H1 (cell line): ENCODE measurements around the gene PRKCH. TPM values are rescaled to one million over a fixed set of nuclear protein-coding genes. Genes with fewer than 3 reads are reported as not detected.
A peak's percentile ranks its signal among the peaks of the same experiment; 100 is the strongest.

ENCODE experiments used
- CTCF ChIA-PET: fragments of 300-600 bp; sonication (Branson Sonifier 250); formaldehyde crosslinking; loops from one replicate; lab custom pipeline; 2021; ENCODE audit not compliant: partially characterized antibody; lab: Charles Lee
- POLR2A ChIA-PET: fragments of 300-600 bp; sonication (Branson Sonifier 250); formaldehyde crosslinking; loops from one replicate; lab custom pipeline; 2021; ENCODE audit warnings: inconsistent platforms; ENCODE audit not compliant: partially characterized antibody; lab: Charles Lee
- DNase-seq, 2 experiments: peaks; one replicate each; pipeline versions ENCODE4 v3.0.0 to v3.0.0-alpha.2; 2010 to 2022; ENCODE audit warnings: low spot score in 2 of 2, low read depth in 1 of 2, mixed read lengths in 1 of 2
- FAIRE-seq: peaks from 2 replicates; lab custom pipeline; 2011; peaks lifted over from hg19 to GRCh38; lab: Jason Lieb, UNC
- H2AFZ ChIP-seq: 2 replicates; pipeline ENCODE4 v1.8.1; 2012; ENCODE audit warnings: low read length, inconsistent platforms
- H2AK5ac ChIP-seq: 2 replicates; pipeline ENCODE4 v1.6.1; 2013; ENCODE audit warnings: low read depth, low read length
- H2BK120ac ChIP-seq: replicated peaks from 2 replicates; pipeline ENCODE3; 2013; ENCODE audit warnings: low read depth, low read length, inconsistent platforms
- H2BK12ac ChIP-seq: 2 replicates; pipeline ENCODE4 v1.6.1; 2013; ENCODE audit warnings: low read depth, low read length
- H2BK15ac ChIP-seq: 2 replicates; pipeline ENCODE4 v1.6.1; 2013; ENCODE audit warnings: low read length
- H2BK20ac ChIP-seq: 2 replicates; pipeline ENCODE4 v1.6.1; 2013; ENCODE audit warnings: low read length
- H2BK5ac ChIP-seq: 2 replicates; pipeline ENCODE4 v1.6.1; 2013; ENCODE audit warnings: low read depth, low read length
- H3K14ac ChIP-seq: 2 replicates; pipeline ENCODE4 v1.6.1; 2013; ENCODE audit warnings: inconsistent platforms; ENCODE audit not compliant: insufficient read length
- H3K18ac ChIP-seq: 2 replicates; pipeline ENCODE4 v1.6.1; 2013; ENCODE audit warnings: low read length; ENCODE audit errors: extremely low read depth
- H3K23ac ChIP-seq: 2 replicates; pipeline ENCODE4 v1.6.1; 2013; ENCODE audit warnings: inconsistent platforms; ENCODE audit not compliant: insufficient read length
- H3K23me2 ChIP-seq: 2 replicates; pipeline ENCODE4 v1.6.1; 2013; ENCODE audit warnings: low read depth, low read length
- H3K27ac ChIP-seq: 2 replicates; pipeline ENCODE4 v1.6.1; 2011; ENCODE audit warnings: low read depth, low read length, inconsistent platforms
- H3K27me3 ChIP-seq, 4 experiments: replicated peaks in 1 of 4; 1 replicate in 1 of 4; 2 replicates in 3 of 4; pipeline versions ENCODE4 v1.6.1 to v1.8.1; 2011 to 2013; ENCODE audit warnings: low read length in 3 of 4, mild to moderate bottlenecking in 3 of 4, inconsistent platforms in 2 of 4, mixed read lengths in 2 of 4, moderate library complexity in 1 of 4; ENCODE audit not compliant: control insufficient read depth in 3 of 4, insufficient read depth in 3 of 4; ENCODE audit errors: extremely low read depth in 1 of 4
- H3K36me3 ChIP-seq, 4 experiments: 2 replicates each; pipeline versions ENCODE4 v1.6.1 to v1.8.1; 2011 to 2013; ENCODE audit warnings: mild to moderate bottlenecking in 4 of 4, low read length in 3 of 4, moderate library complexity in 2 of 4, control low read depth in 1 of 4, inconsistent platforms in 1 of 4; ENCODE audit not compliant: insufficient read depth in 4 of 4, control insufficient read depth in 2 of 4
- H3K4ac ChIP-seq: replicated peaks from 2 replicates; pipeline ENCODE3; 2013; ENCODE audit warnings: low read length, low read depth, mixed read lengths, inconsistent platforms; ENCODE audit not compliant: insufficient read length
- H3K4me1 ChIP-seq, 4 experiments: replicated peaks in 1 of 4; 1 replicate in 1 of 4; 2 replicates in 3 of 4; pipeline versions ENCODE4 v1.6.1 to v1.8.1; 2011 to 2013; ENCODE audit warnings: low read length in 3 of 4, inconsistent platforms in 2 of 4, mixed read lengths in 1 of 4; ENCODE audit not compliant: insufficient read depth in 4 of 4, control insufficient read depth in 3 of 4
- H3K4me2 ChIP-seq, 2 experiments: 2 replicates each; pipeline versions ENCODE4 v1.6.1 to v1.8.1; 2011 to 2013; ENCODE audit warnings: low read depth in 2 of 2, low read length in 2 of 2, control low read depth in 1 of 2, inconsistent platforms in 1 of 2, mild to moderate bottlenecking in 1 of 2; ENCODE audit not compliant: insufficient read depth in 1 of 2
- H3K4me3 ChIP-seq, 4 experiments: fragments of 200-600, 300-600 bp in 1 of 4; sonication (generic), shearing (Covaris generic), sonication (Bioruptor Twin) in 1 of 4; 2 replicates each; pipeline versions ENCODE4 v1.5.1 to v1.8.1; 2011 to 2016; ENCODE audit warnings: low read length in 4 of 4, low read depth in 3 of 4, control low read depth in 2 of 4, inconsistent platforms in 2 of 4, mild to moderate bottlenecking in 2 of 4, mixed read lengths in 1 of 4, moderate library complexity in 1 of 4; ENCODE audit not compliant: insufficient read depth in 2 of 4; ENCODE audit errors: extremely low read depth in 1 of 4
- H3K56ac ChIP-seq: replicated peaks from 2 replicates; pipeline ENCODE3; 2013; ENCODE audit warnings: low read depth, mild to moderate bottlenecking, mixed read lengths, low read length, inconsistent platforms; ENCODE audit not compliant: insufficient read length
- H3K79me1 ChIP-seq: 2 replicates; pipeline ENCODE4 v1.6.1; 2013; ENCODE audit warnings: low read depth, low read length, control low read depth
- H3K79me2 ChIP-seq, 2 experiments: 2 replicates each; pipeline versions ENCODE4 v1.6.1 to v1.8.1; 2012 to 2013; ENCODE audit warnings: low read length in 2 of 2, mild to moderate bottlenecking in 2 of 2, inconsistent platforms in 1 of 2; ENCODE audit not compliant: insufficient read depth in 2 of 2, control insufficient read depth in 1 of 2
- H3K9ac ChIP-seq, 4 experiments: replicated peaks in 1 of 4; 1 replicate in 1 of 4; 2 replicates in 3 of 4; pipeline versions ENCODE4 v1.6.1 to v1.8.1; 2011 to 2013; ENCODE audit warnings: low read depth in 3 of 4, low read length in 3 of 4, control low read depth in 2 of 4, mild to moderate bottlenecking in 2 of 4, moderate library complexity in 2 of 4, inconsistent platforms in 1 of 4; ENCODE audit errors: extremely low read depth in 1 of 4
- H3K9me3 ChIP-seq, 2 experiments: 2 replicates each; pipeline versions ENCODE4 v1.6.1 to v1.8.1; 2012 to 2013; ENCODE audit warnings: mild to moderate bottlenecking in 2 of 2, moderate library complexity in 2 of 2, control low read depth in 1 of 2, inconsistent platforms in 1 of 2, low read depth in 1 of 2, low read length in 1 of 2, mixed read lengths in 1 of 2; ENCODE audit not compliant: insufficient read depth in 2 of 2
- H4K20me1 ChIP-seq, 2 experiments: replicated peaks in 1 of 2; 2 replicates each; pipeline versions ENCODE3 to v1.8.1; 2011 to 2013; ENCODE audit warnings: inconsistent platforms in 2 of 2, low read length in 2 of 2, mild to moderate bottlenecking in 1 of 2; ENCODE audit not compliant: insufficient read depth in 2 of 2, control insufficient read depth in 1 of 2
- H4K5ac ChIP-seq: 2 replicates; pipeline ENCODE4 v1.6.1; 2013; ENCODE audit warnings: low read length, low read depth, mixed read lengths, inconsistent platforms; ENCODE audit not compliant: insufficient read length
- H4K8ac ChIP-seq: 2 replicates; pipeline ENCODE4 v1.8.0; 2013; ENCODE audit warnings: mild to moderate bottlenecking, moderate library complexity, low read length, inconsistent platforms; ENCODE audit not compliant: insufficient read depth; ENCODE audit errors: extremely low read depth
- H4K91ac ChIP-seq: replicated peaks from 2 replicates; pipeline ENCODE3; 2013; ENCODE audit warnings: low read length, mixed read lengths, inconsistent platforms; ENCODE audit not compliant: insufficient read length
- CBX5 ChIP-seq: fragments of 300-800, 300-1000 bp; sonication (generic); IDR thresholded peaks from 2 replicates; pipeline ENCODE4 v1.7.1; 2016; ENCODE audit warnings: antibody characterized with exemption, low read length, low read depth
- GABPA ChIP-seq: IDR thresholded peaks from 2 replicates; pipeline ENCODE4 v1.6.1; 2011; ENCODE audit warnings: mild to moderate bottlenecking, low read length, moderate library complexity, borderline replicate concordance; ENCODE audit not compliant: insufficient read depth
- HDAC6 ChIP-seq: IDR thresholded peaks from one replicate; pipeline ENCODE4 v1.7.1; 2012; ENCODE audit warnings: low read depth, mild to moderate bottlenecking, inconsistent platforms, low read length, moderate library complexity
- JUN ChIP-seq: IDR thresholded peaks from 2 replicates; pipeline ENCODE4 v1.6.1; 2011; ENCODE audit warnings: low read depth, mild to moderate bottlenecking, improper control_type of control experiment, low read length
- KDM4A ChIP-seq: IDR thresholded peaks from one replicate; pipeline ENCODE4 v1.7.1; 2012; ENCODE audit warnings: low read depth, mild to moderate bottlenecking, moderate library complexity, low read length, inconsistent platforms; ENCODE audit not compliant: severe bottlenecking
- NANOG ChIP-seq: IDR thresholded peaks from 2 replicates; pipeline ENCODE4 v1.6.1; 2011; ENCODE audit warnings: low read length, low read depth, mild to moderate bottlenecking, inconsistent platforms; ENCODE audit not compliant: insufficient read depth, poor library complexity, severe bottlenecking
- POLR2A ChIP-seq, 2 experiments: IDR thresholded peaks; 1 replicate in 1 of 2; 2 replicates in 1 of 2; pipeline ENCODE4 v1.6.1; 2011; ENCODE audit warnings: low read depth in 2 of 2, low read length in 2 of 2, mild to moderate bottlenecking in 2 of 2; ENCODE audit errors: control extremely low read depth in 1 of 2
- RAD21 ChIP-seq, 2 experiments: IDR thresholded peaks in 1 of 2; conservative IDR thresholded peaks in 1 of 2; 2 replicates each; pipeline ENCODE4 v1.6.1; 2011; ENCODE audit warnings: low read depth in 2 of 2, low read length in 2 of 2, improper control_type of control experiment in 1 of 2, inconsistent platforms in 1 of 2, mild to moderate bottlenecking in 1 of 2, moderate library complexity in 1 of 2
- TBP ChIP-seq: IDR thresholded peaks from 2 replicates; pipeline ENCODE4 v1.6.1; 2011; ENCODE audit warnings: low read depth, low read length, improper control_type of control experiment
- TCF12 ChIP-seq: IDR thresholded peaks from 2 replicates; pipeline ENCODE4 v1.6.1; 2011; ENCODE audit warnings: low read depth, mild to moderate bottlenecking, low read length
- TEAD4 ChIP-seq: IDR thresholded peaks from 2 replicates; pipeline ENCODE4 v1.6.1; 2012; ENCODE audit warnings: low read depth, low read length, inconsistent platforms, mixed read lengths
- WGBS, 2 experiments: shearing (Covaris generic) in 1 of 2; methylation state at CpG; one replicate each; pipeline versions ENCODE4 v1.1.6 to v1.1.7; 2013 to 2015; ENCODE audit warnings: low lambda C conversion rate in 2 of 2, mixed read lengths in 2 of 2, inconsistent platforms in 1 of 2, low coverage in 1 of 2, missing lambda C conversion rate in 1 of 2; ENCODE audit not compliant: insufficient replicate concordance in 2 of 2, insufficient coverage in 1 of 2, insufficient read length in 1 of 2; ENCODE audit errors: extremely low coverage in 1 of 2, missing lambda C conversion rate in 1 of 2; 5-methylcytosine and 5-hydroxymethylcytosine counted together
- polyA plus RNA-seq, 7 experiments: library from polyadenylated mRNA; depleted of rRNA in 3 of 7; stranded (reverse) in 5 of 7; unstranded in 2 of 7; fragments of >200 nt in 5 of 7; fragments of 200-250 nt in 2 of 7; gene quantifications; 1 replicate in 5 of 7; 2 replicates in 1 of 7; 4 replicates in 1 of 7; pipeline versions ENCODE4 v1.2.1 to v1.2.3, GENCODE V29; 2011 to 2013; ENCODE audit warnings: missing spikeins in 2 of 7, mixed read lengths in 2 of 7
- total RNA-seq: library from RNA; stranded (reverse); fragmentation: NEBNext Ultra II Directional; extraction: Animal tissue kit (Norgen Biotek cat#: 25700); gene quantifications from 2 replicates; pipeline ENCODE4 v1.2.1, GENCODE V29; 2021
- TF ChIP-seq, protein P1 (sequence below): IDR thresholded peaks from 2 replicates; pipeline ENCODE4 v1.6.1; 2011; ENCODE audit warnings: low read length, improper control_type of control experiment

Gene PRKCH
- total and polyA plus RNA-seq, 2 of the 8 experiments (the other 6 are each of a cell fraction or from before 2014, with no cell fraction given) = 6.4 to 7.0 TPM

DNA sequence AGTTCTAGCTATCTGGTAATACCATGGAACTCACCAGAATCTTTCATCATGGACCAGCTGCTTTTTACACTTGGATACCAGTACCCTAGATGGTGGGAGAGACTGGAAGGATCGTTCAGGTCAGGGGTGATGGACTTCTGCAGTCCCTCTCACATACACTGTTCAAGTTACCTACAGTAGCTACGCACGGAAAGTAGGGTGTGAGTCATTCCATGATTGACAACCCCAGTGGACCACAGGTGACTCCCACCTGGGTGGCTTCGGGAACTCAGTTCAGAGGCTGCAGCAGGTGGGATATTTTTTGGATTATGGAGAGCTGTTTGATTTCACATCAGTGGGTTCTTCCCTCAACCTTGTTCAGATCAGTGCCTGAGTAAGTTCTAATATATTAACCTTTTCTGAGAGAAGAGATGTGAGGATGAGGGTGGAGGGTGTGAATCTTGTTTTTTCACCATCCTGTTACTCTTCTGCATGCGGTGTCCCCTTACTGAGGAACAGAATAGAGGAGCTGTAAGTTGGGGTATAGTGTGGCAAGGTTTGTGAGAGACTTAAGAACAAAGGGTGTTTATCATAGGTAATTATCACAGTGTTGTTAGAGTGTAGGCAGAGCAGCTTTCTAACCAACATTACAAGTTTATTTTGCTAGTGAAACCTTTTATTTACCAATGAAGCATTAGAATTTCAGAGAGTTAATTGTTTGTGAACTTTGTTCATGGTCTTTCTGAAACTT, 39.6 kb downstream of the PRKCH start:
- Histone ChIP-seq H2AK5ac (no peak overlapping the region), H3K9ac (no peak overlapping the region), H3K79me2 (no peaks in the 10 kb centered on the region; a peak in 1 of 4 replicates), H4K8ac (no peak overlapping the region), H3K23me2 (no peaks in the 10 kb centered on the region), H3K4ac (no peak overlapping the region), H3K4me2 (no peak overlapping the region), H2BK5ac (peak overlapping the region; percentile 8; the same call in 1 of the 2 replicates), H2BK120ac (no peak overlapping the region), H4K20me1 (no peaks in the 10 kb centered on the region), H3K4me1 (peaks cover 2 to 3% (median 3%) of the 10 kb centered on the region in 4 experiments; a peak in 4 of 7 replicates), H2BK15ac (no peak overlapping the region), H3K9me3 (no peaks in the 10 kb centered on the region), H4K91ac (no peak overlapping the region), H3K18ac (no peak overlapping the region), H3K27ac (no peak overlapping the region), H3K27me3 (no peaks in the 10 kb centered on the region), H2BK20ac (no peak overlapping the region), H2AFZ (no peak overlapping the region), H3K14ac (no peak overlapping the region), H3K23ac (no peak overlapping the region), H3K36me3 (no peaks in the 10 kb centered on the region), H3K79me1 (no peaks in the 10 kb centered on the region), H3K4me3 (no peak overlapping the region), H2BK12ac (no peak overlapping the region), H4K5ac (no peak overlapping the region), H3K56ac (no peak overlapping the region)
- ChIA-PET POLR2A (no interaction called here), CTCF (interaction anchor here (1.1 to 1.6 kb wide), 2 partner anchors 10 to 95 kb away, joined by 3 read pairs; no protein-coding TSS in a partner anchor)
- WGBS, 2 experiments = 91% methylated on average over 5 of the region's 5 CpGs; no CpG with 5 or more reads in 1 of the 2 experiments
- DNase-seq = no peak
- FAIRE-seq = no peak
- TF ChIP-seq GABPA (no peak), POLR2A (IDR thresholded peaks at IDR 0.05; ENCODE audit: control extremely low read depth in 1 of 2, low read depth in 2 of 2, low read length in 2 of 2) (no peak), TCF12 (no peak), NANOG (no peak), TBP (no peak), KDM4A (no peak), JUN (no peak), HDAC6 (no peak), RAD21 (IDR thresholded peaks at IDR 0.05 in 1 of 2, conservative IDR thresholded peaks at IDR 0.05 in 1 of 2; ENCODE audit: low read depth in 2 of 2, low read length in 2 of 2) (no peak), CBX5 (no peak), TEAD4 (no peak)
- TF ChIP-seq, protein P1, sequence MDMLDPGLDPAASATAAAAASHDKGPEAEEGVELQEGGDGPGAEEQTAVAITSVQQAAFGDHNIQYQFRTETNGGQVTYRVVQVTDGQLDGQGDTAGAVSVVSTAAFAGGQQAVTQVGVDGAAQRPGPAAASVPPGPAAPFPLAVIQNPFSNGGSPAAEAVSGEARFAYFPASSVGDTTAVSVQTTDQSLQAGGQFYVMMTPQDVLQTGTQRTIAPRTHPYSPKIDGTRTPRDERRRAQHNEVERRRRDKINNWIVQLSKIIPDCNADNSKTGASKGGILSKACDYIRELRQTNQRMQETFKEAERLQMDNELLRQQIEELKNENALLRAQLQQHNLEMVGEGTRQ = no peak
